NCI-H524 treated with DMSO at 0.1 percent for 48 hours (cell line): Measurements from ENCODE around the gene TMEM117.
A peak's percentile ranks its signal among the peaks of the same experiment; 100 is the strongest.

Source experiments
- DNase-seq: peaks from one replicate; lab custom pipeline; 2025; lab: John Stamatoyannopoulos, UW

The TMEM117 gene

DNA sequence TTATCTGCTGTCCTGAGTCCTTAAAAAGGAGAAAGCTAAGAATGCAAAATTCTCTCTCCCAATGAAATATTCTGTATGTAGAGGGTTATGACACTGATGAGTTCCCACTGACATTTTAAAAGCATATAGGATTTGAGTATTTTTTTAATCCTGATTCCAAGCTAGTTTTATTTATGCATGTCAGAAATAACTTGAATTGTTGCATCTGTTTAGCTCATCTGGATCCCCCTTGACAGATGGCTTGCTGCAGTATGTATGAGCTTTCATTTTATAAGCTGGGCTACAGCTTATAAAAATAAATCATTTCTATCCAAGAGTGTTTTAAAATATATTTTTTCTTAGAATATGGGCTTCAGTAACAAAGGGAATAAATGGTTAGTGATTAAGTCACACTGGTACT, 545.0 kb downstream of the TMEM117 start:
- DNase-seq = peak; percentile 18

DNA sequence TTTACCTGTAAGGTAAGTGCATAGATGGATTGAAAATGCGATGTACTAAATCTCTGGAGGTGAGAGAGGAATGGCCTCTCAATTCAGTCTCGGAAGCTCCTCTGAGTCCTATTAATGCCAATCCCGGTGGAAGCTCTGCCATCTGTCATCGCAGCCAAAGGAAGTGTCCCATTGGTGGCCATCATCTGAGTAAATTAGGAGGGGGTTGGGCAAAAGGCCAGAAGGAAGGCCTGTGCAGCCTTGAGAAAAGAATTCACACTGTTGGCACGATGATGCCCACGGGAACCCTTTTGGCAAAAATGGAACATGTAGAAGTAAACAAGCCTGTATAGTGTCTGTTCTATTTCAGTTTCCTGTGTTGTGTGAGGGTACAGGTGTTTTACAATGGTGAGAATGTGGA, 545.5 kb downstream of the TMEM117 start:
- peak; percentile 66 for DNase-seq

- DNase-seq = peak; percentile 26
Measured at GRCh38 chr12:44384136-44384535, 548.3 kb downstream of the TMEM117 start.

DNA sequence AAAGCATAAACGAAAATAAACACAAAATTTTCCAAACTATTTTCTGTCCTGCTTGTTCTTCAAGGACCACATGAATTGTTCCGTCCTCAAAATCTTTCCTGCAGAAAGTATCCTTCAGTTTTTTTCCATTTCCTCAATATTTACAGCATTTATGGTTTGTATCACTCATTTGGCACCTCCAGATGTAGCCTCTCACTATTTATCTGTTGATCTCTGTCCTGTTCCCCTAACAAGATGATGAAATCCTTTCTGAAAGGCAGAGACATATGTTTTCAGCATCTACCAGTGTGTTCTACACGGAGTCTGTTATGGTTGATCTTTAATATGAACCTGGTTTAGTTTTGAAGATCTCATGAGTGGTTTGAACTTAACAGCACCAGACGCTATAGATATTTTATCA, 550.1 kb downstream of the TMEM117 start:
- DNase-seq = peak; percentile 15

DNA sequence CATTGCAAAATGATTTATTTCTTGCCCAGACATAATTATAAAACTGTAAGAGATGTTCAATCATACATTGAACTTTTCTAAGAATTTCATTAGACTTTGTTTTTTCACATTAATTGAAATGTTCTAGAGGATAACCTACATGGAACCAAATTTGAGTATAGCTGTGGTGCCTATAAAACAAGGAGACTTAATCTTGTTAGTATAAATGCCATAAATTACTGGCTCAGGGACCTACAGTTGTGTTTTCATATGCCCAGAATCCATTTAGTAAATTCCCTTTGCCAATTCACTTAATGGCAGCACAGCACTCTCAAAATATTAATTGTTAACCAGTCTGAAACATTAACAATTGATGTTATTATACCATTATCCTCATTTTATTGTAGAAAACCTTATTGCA, 551.7 kb downstream of the TMEM117 start:
- no peak for DNase-seq

- DNase-seq = no peak
Measured at GRCh38 chr12:44389038-44389437, 553.2 kb downstream of the TMEM117 start.

DNA sequence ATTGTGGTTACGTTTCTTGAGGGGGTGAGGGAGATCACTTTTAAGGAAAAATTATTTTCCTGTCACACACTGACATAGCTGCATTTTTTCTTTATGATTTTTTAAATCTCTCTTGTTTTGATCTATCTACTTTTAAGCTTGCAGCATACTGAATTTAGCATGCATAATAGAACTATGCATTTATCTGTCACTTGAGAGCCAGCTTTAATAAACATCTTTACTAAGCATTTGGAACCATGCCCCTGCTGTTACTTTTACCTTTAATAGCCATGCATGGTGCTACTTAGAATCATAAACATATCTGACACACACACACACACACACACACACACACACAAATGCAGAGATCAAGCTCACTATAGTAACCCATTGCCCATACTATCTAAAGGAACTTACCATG, 554.0 kb downstream of the TMEM117 start:
- no peak for DNase-seq

- DNase-seq = no peak
Measured at GRCh38 chr12:44397631-44398030, 561.8 kb downstream of the TMEM117 start.

DNA sequence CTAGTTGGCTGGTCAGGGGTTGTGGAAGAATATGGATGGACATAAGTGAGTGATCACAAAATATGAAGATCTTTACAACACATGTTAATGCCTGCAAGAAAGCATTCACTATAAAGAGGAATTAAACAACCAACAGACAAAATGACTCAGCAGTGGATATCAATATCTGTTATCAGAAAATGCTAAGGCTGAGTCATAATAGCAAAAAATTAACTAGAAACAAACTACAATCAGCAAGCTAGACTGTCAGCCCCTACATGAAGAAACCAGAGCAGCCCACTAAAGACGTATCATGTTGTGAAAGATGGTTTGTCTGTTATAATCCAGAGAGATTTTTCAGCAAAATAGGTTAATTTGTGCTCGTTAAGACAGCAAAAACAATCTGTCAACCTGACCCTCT, 567.3 kb downstream of the TMEM117 start:
- DNase-seq = no peak

DNA sequence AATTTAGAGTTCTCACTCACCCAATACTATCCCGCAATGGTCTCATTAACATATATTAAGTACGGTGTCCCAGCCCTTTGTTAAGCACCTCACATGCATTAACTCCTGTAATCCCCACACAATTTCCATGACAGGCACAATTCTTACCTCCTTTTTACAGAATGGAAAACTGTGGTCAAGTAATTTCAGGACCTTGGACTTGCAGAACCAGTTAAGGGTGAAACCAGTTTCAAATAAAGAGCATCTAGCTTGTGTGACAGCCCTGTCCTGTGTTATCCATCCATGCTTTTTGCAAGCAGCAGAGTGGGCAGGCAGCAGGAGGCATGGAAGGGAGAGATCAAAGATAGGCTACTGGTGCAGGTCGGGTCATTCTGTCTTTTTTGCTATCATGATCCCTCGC, 569.4 kb downstream of the TMEM117 start:
- DNase-seq = no peak

- DNase-seq = no peak
Measured at GRCh38 chr12:44422559-44422958, 586.7 kb downstream of the TMEM117 start.

DNA sequence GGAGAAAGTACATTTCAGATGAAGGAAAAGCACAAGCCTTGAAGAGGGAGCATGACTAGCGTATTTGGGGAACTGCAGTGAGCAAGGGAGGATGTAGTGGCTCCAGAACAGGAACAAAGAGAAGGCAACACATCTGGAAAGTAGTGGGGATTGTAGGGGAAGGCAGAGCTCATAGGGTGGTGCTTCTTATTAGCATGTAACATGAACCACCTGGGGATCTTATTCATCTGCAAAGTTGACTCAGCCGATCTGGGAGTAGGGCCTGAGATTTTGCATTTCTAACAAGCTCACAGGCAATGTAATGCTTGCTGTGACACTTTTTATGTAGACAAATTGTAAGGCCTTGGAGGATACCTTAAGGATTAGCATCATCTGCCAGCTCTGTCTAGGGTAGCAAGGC, 592.9 kb downstream of the TMEM117 start:
- no peak for DNase-seq

- no peak for DNase-seq
Measured at GRCh38 chr12:44431647-44432343, 595.9 kb downstream of the TMEM117 start.

- DNase-seq = no peak
Measured at GRCh38 chr12:44433659-44434058, 597.8 kb downstream of the TMEM117 start.

DNA sequence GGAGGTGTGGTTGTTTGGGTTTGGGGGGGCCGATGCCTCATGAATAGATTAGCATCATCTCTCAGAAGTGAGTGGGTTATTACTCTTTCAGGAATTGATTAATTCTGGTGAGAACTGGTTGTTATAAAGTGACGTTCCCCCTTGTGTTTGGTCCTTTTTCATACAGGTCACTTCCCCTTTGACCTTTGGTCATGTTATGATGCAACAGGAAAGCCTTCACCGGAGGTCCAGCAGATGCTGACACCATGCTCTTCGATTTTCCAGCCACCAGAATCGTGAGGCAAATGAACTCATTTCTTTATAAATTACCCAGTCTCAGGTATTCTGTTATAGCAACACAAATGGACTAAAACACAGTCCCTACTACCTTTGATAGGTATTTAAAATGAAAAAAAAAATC, 600.9 kb downstream of the TMEM117 start:
- no peak for DNase-seq
